HL-60/S4 treated with phorbol 12-myristate 13-acetate at 8.2 ng/mL for 4 days and 3 days (cell line): Measurements from ENCODE around the gene AKAP13.

Experiments
- in situ Hi-C: fragments of 300-500 bp; cut with MboI; formaldehyde crosslinking; loops from 2 replicates; pipeline ENCODE4 v1.15.0; 2022; ENCODE audit warnings: low sequenced_read_pairs

The AKAP13 gene

DNA sequence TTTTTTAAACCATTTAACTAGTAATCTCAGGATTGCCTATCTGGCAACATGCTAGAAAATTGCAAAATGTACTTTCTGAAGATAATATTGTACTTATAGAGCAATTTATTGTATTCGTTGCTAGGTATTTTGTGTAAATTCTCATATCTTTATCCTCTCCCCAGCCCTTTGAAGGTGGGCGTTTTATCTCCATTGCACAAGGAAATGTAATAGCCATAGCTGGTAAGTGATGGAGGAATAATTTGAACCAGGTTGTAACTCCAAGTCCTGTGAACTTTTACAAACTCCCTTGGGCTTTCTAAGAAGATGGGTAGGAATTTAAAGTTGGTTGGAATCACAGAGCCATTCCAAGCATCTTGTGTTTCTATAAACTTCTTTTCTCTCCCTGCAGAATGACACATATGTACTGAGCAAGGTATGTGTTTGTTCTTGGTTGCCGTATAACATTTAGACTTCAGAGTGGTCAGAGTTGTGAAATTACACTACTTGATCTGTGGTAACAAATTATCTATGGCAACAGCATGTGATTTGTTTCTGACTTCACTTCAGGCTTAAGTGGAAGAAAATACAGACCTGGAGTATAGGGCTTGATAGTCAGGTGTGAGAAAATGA is 170.9 kb downstream of the AKAP13 start:
- in situ Hi-C loops, result no loop called here

DNA sequence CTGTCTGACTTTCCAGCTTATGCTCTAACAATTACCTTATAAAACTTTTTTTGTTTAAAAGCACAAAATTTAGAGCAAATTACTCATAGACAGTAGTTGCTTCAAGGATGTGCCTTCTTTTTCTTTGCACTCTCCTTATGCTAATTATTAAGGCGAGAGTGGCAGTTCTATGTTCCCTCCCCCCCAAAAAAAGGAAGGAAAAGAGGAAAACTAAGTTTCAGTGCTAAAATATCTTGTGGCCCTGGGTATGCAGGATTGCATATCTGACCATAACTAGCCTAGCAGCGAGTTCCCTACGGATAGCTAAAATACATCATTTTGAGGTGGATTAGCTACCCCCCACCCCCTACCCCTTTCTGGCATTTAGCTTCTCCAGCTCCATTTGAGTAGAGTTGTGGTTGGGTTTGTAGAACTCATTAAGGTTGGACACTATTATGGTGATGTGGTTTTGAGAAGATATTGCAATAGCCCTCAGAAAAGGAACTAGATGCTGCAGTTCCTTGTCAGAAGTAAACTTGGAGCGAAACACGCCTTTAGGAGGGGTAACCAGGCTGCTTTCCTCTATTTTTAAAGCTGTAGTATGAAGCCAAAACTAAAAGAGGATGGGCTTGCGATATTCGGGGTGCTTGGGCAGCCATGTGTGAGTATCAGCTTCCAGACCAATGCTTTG is 174.6 kb downstream of the AKAP13 start:
- in situ Hi-C loops, result no loop called here

DNA sequence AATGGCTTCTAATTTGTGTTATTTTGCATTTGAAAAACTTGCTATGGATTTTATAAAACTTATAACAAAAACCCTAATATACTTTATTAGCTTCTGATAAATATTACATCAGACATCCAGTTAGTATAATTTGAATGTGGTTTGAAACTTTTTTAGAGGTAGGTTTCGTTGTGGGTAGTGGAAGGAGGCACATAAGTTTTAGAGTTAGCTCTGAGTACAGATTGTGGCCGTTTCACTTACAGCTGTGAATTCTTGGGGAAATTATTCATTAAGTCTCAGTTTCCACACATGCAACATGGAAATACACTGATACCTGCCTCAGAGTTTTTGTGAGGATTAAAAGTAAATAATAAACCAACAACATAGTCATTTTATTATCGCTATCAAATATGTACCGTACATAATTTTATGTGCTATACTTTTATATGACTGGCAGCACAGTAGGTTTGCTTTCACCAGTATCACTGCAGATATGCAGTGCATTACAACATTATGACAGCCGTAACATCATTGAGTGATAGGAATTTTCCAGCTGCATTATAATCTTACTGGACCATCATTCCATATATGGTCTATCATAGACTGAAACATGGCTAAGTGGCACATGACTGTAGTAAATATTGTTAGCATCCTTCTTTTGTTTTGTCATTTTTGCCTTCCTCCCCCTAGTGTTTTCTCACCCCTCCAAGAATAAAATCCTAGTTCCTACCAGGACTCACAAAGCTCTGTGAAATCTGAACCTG is 175.6 kb downstream of the AKAP13 start:
- in situ Hi-C loops, result no loop called here

DNA sequence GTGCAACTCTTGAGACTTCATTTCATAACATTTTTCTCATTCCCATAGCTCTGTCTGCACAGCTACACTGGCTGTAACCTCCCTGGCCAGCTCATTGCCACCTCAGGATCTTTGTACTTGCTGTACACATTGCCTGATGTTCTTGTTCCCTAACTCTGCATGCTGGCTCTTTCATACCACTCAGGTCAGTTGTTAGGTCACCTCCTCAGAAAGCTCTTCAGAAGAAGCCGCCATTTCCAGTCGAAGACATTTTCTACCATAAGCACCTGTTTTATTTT is 176.2 kb downstream of the AKAP13 start:
- in situ Hi-C loops, result no loop called here

DNA sequence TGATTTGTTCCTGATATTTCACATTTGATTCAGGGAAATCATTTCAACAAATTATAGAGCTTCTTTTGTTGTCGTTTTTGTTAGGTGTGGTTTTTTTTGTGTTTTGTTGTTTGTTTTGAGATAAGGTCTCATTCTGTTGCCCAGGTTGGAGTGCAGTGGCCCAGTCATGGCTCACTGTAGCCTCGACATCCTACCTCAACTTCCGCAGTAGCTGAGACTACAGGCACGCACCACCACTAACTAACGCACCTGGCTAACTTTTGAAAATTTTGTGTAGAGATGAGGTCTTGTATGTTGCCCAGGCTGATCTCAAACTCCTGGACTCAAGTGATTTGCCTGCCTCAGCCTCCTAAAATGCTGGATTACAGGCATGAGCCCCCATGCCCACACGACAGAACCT is 177.0 kb downstream of the AKAP13 start:
- in situ Hi-C loops, result no loop called here

DNA sequence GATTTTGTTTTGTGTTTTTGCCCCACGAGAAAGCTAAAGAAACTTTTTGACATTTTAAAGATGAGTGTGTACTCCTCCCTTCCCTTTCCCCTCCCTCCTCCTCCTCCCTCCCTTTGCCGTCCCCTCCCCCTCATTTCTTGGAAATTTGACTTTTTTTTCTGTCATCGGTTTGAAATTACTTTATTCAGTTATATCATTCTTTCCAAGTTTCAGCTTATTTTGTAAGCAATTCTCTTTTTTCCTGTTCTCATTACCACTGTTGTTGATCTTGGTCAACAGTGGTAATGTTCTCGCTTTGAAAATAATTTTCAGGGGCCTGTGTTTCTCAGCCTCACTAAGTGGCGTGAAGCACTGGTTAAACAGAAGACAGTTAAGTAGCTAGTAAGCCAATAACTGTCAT is 178.4 kb downstream of the AKAP13 start:
- in situ Hi-C loops, result no loop called here

DNA sequence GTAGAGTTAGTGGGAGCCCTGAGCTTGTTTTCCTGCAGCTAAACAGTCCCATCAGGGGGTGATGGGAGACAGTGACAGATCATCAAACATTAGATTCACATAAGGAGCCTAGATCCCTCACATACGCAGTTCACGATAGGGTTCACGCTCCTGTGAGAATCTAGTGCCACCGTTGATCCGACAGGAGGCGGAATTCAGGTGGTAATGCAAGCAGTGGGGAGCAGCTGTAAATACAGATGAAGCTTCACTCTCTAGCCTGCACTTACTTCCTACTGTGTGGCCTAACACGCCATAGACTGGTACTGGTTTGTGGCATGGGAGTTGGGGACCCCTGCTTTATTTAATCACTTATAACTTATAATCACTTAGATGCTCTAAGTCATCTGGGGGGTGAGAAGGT is 179.1 kb downstream of the AKAP13 start:
- in situ Hi-C loops, result no loop called here

DNA sequence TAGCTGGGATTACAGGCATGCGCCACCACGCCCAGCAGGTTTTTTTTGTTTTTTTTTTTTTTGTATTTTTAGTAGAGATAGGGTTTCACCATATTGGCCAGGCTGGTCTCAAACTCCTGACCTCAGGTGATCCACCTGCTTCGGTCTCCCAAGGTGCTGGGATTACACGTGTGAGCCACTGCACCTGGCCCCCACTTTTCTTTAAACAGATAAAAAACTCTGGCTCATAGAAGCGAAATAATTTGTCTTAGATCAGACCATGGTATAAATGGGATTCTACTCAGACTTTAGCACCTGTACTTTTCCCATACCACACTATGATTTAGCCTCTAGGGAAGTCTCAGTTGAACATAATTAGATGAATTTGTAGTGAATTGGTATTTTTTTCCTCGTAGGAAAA is 182.4 kb downstream of the AKAP13 start:
- in situ Hi-C loops, result no loop called here

DNA sequence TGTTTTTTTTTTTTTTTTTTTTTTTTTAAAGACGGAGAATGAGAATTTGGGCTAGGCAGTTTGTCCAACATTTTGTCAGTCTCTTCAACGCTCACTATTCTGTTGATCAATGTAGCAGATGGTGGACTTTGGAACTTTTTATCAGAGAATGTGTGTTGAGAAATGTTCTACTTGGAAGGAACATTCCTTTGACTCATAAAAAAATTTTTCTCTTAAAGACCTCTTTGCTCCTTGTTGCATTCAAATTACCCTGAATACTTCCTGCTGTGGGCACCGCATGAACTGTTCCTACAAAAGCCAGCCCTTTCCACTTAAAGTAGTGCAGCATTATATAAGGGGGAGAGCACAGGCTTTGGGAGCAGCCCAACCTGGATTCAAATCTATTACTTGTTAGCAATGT is 182.9 kb downstream of the AKAP13 start:
- in situ Hi-C loops, result no loop called here

DNA sequence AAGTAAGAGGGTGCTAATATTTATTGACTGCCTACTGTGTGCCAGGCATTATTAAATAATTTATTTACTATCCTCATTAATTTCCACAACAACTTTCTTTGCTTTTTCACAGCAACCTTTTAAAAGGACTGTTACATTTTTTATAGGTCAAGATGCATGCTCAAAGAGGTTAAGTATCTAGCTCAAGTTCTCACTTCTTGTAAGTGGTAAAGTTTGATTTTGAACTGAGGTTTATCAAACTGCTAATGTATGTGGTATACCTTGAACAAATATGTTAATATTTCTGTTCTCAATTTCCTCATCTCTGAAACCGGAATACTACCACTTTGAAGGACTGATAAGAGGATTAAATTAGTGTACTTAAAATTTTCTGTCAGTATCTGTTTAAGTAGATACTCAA is 183.3 kb downstream of the AKAP13 start:
- in situ Hi-C loops, result no loop called here

DNA sequence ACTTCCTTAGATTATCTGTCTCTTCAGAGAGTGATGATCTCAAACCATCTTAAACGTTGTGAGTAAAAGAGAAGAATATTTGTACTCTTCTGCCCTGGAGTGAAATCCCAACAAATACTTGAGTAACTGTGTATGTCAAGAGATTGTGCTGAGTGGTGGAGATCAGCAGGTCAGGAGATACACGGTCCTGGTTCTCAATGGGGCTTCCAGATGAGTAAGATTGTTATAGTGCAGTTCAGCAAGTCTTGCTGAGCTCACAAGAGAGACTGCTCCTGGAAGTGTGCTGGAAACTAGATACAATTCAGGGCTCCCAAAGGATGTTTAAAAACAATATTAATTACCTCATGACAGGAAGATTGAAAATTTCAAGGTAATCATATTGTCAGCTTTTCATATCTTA is 184.3 kb downstream of the AKAP13 start:
- in situ Hi-C loops, result no loop called here

DNA sequence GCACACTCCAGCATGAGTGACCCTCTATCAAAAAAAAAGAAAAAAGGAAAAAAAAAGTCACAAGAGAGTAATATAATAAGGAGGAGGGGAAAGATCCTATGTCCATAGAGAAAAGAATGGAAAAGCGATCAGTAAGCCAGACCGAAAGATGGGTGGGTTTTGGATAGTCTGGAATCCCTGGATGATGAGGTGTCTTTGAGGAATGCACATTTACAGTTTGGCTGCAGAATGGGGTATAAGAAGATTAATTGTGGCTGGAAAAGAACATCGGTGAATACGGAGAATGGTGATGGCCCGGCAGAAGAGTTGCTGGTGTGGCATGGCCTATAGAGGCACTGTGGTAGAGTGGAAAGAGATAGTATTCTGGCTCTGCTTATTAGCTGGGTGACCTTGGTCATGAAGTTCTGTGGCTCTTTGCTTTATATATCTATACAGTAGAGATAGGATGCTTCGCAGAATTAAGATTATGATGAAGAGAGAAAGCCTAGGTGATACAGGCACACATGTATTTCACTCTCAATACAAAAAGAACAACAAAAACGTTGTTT is 187.9 kb downstream of the AKAP13 start:
- in situ Hi-C loops, result no loop called here

DNA sequence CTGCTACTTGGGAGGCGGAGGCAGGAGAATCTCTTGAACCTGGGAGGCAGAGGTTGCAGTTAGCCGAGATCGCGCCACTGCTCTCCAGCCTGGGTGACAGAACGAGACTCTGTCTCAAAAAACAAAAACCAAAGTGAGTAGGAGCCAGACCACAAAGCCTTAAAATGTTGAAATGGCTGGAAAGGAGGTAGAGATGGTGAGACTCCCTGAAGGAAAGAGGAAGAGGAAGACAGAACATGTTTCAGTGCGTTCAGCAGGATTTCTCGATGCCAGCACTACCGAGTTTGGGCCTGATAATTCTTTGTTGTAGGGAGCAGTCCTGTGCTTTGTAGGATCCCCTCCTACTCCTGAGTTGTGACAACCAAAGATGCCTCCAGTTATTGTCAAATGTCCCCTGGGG is 189.9 kb downstream of the AKAP13 start:
- in situ Hi-C loops, result no loop called here

DNA sequence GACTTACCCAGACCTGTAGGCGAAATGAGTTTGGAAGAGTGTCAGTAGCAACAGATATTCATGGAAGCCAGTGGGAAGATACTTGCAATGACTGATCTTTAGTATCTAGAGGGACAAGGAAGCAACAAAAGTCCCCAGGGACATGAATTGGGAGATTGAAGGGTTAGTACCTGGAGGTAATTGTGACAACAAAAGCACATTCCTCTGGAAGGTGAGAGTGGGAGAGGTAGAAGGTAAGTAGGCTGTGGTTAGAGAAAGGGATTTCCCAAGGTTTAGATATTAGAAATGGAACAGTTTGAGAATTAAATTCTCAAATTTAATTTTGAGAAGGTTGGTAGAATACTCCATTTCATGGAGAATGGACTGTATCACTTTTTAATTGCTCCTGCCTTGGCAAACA is 191.4 kb downstream of the AKAP13 start:
- in situ Hi-C loops, result no loop called here

DNA sequence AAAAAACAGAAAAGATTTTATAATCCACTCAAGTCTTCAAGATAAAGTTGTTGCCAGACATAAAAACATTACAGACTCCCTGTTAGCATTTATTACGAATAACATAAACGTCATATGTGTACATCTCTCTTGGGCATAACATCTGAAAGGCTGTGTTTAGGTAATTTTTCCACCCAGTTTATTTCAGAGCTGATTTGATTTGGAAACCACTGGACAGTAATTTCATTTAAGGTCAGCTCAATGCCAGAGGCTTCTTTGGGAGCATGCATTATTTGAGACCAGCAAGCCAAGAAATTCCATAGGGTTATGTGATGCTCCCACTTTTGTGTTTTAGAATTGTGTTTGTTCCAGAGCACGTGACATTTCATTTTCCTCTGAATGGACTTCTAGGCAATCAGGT is 196.0 kb downstream of the AKAP13 start:
- in situ Hi-C loops, result no loop called here

DNA sequence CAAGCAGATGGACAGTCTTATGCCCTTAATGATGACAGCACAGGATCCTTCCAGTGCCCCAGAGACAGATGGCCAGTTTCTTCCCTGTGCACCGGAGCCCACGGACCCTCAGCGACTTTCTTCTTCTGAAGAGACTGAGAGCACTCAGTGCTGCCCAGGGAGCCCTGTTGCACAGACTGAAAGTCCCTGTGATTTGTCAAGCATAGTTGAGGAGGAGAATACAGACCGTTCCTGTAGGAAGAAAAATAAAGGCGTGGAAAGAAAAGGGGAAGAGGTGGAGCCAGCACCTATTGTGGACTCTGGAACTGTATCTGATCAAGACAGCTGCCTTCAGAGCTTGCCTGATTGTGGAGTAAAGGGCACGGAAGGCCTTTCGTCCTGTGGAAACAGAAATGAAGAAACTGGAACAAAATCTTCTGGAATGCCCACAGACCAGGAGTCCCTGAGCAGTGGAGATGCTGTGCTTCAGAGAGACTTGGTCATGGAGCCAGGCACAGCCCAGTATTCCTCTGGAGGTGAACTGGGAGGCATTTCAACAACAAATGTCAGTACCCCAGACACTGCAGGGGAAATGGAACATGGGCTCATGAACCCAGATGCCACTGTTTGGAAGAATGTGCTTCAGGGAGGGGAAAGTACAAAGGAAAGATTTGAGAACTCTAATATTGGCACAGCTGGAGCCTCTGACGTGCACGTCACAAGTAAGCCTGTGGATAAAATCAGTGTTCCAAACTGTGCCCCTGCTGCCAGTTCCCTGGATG is 198.7 kb downstream of the AKAP13 start:
- in situ Hi-C loops, result no loop called here

DNA sequence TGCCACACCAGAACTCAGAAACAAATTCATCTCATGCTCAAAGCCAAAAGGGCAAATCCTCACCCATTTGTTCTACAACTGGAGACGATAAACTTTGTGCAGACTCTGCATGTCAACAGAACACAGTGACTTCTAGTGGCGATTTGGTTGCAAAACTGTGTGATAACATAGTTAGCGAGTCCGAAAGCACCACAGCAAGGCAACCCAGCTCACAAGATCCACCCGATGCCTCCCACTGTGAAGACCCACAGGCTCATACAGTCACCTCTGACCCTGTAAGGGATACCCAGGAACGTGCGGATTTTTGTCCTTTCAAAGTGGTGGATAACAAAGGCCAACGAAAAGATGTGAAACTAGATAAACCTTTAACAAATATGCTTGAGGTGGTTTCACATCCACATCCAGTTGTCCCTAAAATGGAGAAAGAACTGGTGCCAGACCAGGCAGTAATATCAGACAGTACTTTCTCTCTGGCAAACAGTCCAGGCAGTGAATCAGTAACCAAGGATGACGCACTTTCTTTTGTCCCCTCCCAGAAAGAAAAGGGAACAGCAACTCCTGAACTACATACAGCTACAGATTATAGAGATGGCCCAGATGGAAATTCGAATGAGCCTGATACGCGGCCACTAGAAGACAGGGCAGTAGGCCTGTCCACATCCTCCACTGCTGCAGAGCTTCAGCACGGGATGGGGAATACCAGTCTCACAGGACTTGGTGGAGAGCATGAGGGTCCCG is 199.7 kb downstream of the AKAP13 start:
- in situ Hi-C loops, result no loop called here

DNA sequence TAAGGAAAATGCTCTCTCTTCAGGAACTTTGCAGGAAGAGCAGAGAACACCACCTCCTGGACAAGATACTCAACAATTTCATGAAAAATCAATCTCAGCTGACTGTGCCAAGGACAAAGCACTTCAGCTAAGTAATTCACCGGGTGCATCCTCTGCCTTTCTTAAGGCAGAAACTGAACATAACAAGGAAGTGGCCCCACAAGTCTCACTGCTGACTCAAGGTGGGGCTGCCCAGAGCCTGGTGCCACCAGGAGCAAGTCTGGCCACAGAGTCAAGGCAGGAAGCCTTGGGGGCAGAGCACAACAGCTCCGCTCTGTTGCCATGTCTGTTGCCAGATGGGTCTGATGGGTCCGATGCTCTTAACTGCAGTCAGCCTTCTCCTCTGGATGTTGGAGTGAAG is 200.5 kb downstream of the AKAP13 start:
- in situ Hi-C loops, result no loop called here

DNA sequence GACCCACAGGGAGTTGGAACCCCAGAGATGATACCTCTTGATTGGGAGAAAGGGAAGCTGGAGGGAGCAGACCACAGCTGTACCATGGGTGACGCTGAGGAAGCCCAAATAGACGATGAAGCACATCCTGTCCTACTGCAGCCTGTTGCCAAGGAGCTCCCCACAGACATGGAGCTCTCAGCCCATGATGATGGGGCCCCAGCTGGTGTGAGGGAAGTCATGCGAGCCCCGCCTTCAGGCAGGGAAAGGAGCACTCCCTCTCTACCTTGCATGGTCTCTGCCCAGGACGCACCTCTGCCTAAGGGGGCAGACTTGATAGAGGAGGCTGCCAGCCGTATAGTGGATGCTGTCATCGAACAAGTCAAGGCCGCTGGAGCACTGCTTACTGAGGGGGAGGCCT is 201.1 kb downstream of the AKAP13 start:
- in situ Hi-C loops, result no loop called here

DNA sequence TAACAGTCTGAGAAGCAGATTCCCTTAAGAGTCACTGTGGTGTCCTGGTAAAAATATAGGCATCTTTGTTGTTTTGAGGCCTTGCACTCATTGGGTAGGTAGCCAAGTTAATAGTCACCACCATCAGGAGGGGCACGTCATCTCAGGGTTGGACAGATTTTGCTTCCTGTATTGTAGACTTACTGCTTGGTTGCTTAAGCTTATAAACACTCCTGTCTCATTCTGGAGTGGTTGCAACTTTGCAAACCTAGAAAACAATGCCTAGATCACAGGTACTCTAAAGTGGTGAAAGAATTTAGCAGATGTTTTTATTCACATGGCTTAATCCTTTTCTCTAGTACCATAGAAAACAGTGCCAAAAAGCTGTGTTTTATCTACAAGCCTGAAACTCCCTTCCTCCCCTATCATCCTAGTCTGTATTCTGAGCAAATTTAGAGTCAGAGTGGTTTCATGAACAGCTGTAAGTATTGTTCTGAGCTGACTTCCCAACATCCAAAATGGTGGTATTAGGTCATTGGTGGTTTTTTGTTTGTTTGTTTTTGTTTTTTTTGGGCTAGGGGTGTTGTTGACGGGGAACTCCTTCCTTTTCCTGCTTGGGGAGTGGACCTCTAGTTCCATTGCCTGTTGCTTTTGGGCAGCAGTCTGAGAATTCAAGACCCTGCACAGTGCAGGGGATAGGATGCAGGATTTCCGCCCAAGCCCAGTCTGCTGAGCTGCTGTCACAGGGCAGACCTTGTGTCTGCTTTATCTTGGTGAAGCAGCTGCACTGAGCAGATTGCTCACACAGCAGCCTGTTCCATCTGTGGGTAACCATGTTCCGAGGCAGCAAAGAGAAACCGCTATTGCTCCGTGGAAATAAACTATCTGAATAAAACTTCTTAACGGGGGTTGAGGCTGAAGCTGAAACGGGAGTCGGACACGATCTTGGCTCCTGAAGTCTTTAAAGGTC is 202.0 kb downstream of the AKAP13 start:
- in situ Hi-C loops, result no loop called here
